Measurements from ENCODE around the gene COA3.

- TF ChIP-seq REST (IDR thresholded peaks at IDR 0.05; ENCODE audit: unreplicated experiment) (no peak), NANOG (IDR thresholded peaks at IDR 0.05; ENCODE audit: borderline replicate concordance) (no peak), CTCF (conservative IDR thresholded peaks at IDR 0.05; ENCODE audit: low read depth in 2 of 2) (no peak), POLR2AphosphoS5 (IDR thresholded peaks at IDR 0.05; ENCODE audit: low read depth) (no peak), EZH2 (IDR thresholded peaks at IDR 0.05; ENCODE audit: low read depth, unreplicated experiment) (no peak), EZH2phosphoT487 (IDR thresholded peaks at IDR 0.05; ENCODE audit: unreplicated experiment) (no peak), ETS1 (IDR thresholded peaks at IDR 0.05) (no peak), JUNB (IDR thresholded peaks at IDR 0.05; ENCODE audit: unreplicated experiment) (no peak), ZNF331 (CRISPR knock-in tag; IDR thresholded peaks at IDR 0.05; ENCODE audit: low read depth) (no peak), CREB1 (CRISPR knock-in tag; IDR thresholded peaks at IDR 0.05; ENCODE audit: low read depth) (no peak)
Observed at GRCh38 chr17:42796066-42796758, 2.3 kb downstream of the COA3 start.

All from GM23338 (cell line).